ENCODE data around the gene COL28A1.
"Not testable (repeated sequence)": the region's sequence is repeated elsewhere in the genome, so short reads cannot be mapped to it uniquely, and the experiment has no call there.

Gene COL28A1

DNA sequence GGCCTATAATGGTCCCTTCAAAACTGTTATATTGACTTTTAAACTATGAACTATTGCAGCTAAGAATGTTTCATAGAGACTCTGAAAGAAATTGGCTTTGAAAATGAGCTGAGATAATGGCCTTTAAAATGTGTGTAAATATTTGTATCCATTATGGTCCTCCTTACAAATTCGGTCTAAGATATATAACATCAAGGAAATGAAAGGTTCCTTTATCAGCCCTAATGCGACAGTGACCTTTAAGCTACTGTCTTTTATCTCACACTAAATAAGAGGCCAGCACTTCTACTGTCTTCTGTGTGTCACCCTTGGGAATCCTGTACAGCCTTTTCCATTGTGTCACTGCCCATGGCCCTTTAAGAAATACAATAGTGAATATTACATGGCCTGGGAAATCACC, 19.5 kb downstream of the COL28A1 start:
- no peak for DNase-seq

- DNase-seq, result no peak
Measured at GRCh38 chr7:7512861-7513597, 22.6 kb downstream of the COL28A1 start.

GRCh38 chr7:7510794-7511193, 24.9 kb downstream of the COL28A1 start:
- no peak for DNase-seq

DNA sequence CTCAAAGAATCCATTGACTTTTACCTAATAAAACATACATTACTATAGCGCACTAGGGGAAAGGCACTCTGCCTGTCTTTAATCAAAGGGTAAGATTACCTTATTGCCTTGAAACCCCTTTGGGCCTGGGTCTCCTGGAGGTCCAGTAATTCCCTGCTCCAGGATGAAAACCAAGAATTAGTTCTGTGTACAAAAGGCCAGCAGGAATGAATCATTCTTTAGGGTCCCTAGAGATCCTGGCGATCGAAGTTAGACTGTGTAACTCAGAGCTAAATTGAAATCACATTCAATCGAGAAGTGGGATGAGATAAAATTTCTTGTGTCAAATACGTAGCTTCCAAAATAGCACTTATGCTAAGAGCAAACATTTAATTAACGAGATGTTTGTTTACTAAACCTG, 29.8 kb downstream of the COL28A1 start:
- DNase-seq, result no peak

- peak; percentile 46 for DNase-seq
Measured at GRCh38 chr7:7504910-7505704, 30.6 kb downstream of the COL28A1 start.

- DNase-seq, result no peak
Measured at GRCh38 chr7:7499892-7500291, 35.8 kb downstream of the COL28A1 start.

DNA sequence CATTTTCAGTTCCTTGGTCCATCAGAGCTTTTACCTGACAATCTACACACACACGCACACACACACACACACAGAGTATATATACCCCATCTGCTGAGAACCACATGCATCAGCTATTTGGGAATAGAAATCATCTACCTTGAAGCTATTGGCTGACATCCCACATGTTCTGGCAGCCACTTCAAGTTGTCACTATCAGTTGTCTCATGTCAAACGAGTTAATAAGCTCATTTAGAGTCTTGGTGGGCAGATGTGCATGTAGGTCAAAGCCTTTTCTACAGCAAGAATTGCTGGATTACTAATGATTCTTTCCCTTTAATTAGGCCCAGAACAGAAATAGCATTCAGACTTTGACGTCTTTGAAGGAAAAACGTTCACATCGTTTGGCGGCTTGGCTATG, 36.8 kb downstream of the COL28A1 start:
- no peak for DNase-seq

GRCh38 chr7:7496311-7496710, 39.4 kb downstream of the COL28A1 start:
- no peak for DNase-seq

DNA sequence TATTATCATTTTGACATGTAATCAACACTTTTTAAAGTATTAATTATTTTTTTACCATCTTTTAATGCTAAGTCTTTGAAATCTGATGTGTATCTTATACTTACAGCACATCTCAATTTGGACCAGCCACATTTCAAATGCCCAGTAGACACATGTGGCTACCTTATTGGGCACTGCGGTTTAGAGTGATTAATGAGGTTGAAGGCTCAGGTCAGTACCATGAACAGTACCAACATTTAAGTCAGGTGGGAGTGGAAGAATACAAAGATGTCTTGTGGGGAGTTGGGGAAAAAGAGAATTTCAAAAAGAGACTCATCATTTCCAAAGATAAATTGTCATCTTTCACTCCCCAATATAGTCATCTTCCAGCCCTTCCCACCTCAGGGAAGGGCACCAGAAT, 40.5 kb downstream of the COL28A1 start:
- DNase-seq, result no peak

GRCh38 chr7:7491044-7491443, 44.6 kb downstream of the COL28A1 start:
- DNase-seq, result no peak

DNA sequence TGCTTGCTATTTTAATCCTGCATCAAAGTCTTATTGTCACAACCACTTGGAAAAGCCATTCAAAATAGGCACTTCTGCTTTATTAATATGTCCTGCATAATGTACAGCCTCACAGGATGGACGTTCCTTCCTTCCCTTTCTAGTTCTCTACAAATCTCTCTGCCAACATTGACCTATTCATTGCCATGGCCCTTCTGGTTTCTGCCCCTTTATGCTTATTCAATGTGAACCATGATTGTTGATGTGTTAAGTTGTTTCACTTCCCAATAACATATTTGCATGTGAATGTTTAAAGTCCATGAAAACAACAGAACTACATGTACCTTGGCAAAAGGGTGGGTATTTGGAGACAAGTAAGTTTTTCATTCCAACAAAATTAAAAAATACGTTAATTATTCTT, 45.7 kb downstream of the COL28A1 start:
- DNase-seq, result no peak

- DNase-seq, result no peak
Measured at GRCh38 chr7:7489546-7489945, 46.1 kb downstream of the COL28A1 start.

- no peak for DNase-seq
Measured at GRCh38 chr7:7486362-7486761, 49.3 kb downstream of the COL28A1 start.

DNA sequence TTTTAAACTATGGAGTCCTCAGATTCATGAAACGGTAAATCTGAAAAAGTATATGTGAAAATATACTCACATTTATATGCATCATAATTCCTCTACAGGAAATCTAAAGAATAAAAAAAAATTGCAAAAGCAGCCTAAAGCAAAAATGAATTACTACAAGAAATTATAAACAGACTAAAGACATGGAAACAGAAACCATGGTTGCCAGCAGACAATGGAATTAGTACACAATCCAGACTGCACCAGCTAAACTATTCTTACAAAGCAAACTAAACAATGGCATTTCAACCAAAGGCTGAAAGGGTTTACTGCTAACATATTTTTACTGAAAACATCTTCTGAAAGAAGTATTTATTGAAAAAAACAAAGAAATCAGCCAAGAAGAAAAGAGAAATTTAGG, 51.6 kb downstream of the COL28A1 start:
- no peak for DNase-seq

DNA sequence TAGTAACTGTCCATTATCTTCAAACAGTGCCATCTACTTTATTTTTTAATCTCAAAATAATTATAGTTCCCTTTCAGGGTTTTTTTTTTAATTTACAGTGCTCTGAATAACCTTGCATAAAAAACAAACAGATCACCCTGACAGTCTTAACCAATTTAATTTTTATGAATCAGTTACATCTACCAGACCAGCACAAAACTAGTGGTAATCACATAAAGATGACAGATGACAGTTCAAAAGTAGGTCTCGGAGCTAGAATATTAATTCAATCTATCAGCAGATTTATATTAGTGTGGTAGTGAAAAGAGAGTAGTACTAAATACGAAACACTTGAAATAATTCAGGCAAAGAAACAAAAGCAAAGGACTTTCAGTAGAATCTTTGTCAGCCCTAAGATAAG, 53.9 kb downstream of the COL28A1 start:
- DNase-seq, result no peak

GRCh38 chr7:7479275-7479805, 56.3 kb downstream of the COL28A1 start:
- no peak for DNase-seq

GRCh38 chr7:7478569-7478968, 57.1 kb downstream of the COL28A1 start:
- no peak for DNase-seq

GRCh38 chr7:7477641-7478040, 58.0 kb downstream of the COL28A1 start:
- DNase-seq, result not testable (repeated sequence)

DNA sequence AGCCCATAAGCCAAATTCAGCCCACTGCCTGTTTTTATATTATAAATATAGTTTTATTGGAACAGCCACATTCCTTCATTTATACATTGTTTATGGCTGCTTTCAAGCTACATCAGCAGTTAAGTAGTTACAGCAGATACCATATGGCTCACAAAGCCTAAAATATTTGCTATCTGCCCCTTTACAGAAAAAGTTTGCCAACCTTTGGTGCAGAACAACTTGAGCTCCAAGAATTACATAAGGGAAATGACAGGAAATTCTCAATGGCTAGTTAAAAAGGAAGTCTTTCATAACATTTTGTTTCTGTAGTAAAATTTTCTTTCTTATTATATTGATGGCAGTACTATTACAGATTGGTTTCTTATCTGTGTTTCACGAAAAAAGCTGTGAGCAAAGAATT, 59.3 kb downstream of the COL28A1 start:
- no peak for DNase-seq

DNA sequence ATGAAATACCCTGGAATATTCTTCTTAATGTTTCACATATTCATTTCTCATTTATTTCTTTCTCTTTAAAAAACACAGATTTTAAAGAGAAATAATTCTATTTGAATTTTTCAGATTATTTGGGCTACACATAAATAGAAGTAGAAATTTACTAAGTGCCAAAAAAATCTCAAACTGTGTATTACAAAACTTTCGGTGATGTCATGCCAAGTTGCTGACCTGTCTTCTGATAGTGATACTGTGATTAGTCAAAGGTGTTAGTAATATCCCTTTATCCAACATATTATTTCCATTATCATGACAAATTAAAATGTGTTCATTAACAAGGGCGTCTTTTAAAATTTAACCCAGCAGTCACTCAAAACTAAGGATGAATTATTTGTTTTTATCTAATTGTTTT, 60.1 kb downstream of the COL28A1 start:
- no peak for DNase-seq

DNA sequence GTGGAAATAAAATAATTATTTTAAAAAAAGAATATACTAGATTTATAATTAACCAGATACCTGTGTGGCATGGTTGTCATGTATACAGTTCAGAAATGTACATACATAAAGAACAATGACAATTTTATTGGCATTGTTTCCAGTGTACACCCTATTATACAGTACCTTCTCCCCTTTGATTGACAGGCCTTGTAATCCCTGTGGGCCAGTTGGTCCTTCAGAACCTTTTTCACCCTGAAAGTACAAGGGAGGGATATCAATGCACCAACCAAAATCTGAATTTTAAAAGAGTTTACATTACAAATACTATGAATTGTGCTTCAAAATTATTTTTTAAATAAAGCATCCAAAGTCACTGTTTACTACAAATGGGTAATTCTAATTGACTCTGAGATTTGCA, 61.2 kb downstream of the COL28A1 start:
- no peak for DNase-seq

GRCh38 chr7:7464991-7465765, 70.5 kb downstream of the COL28A1 start:
- not testable (repeated sequence) for DNase-seq

- DNase-seq, result no peak
Measured at GRCh38 chr7:7454000-7454399, 81.7 kb downstream of the COL28A1 start.

Measured in NCI-H1436 treated with DMSO at 0.1 percent for 48 hours (cell line).